HG03095 (cell line): ENCODE measurements around the gene CFP.
A peak's percentile ranks its signal among the peaks of the same experiment; 100 is the strongest.
"Not testable (repeated sequence)": the region's sequence is repeated elsewhere in the genome, so short reads cannot be mapped to it uniquely, and the experiment has no call there.

Experiments used
- ATAC-seq: cut with Tn5 transposase; IDR thresholded peaks from one replicate; pipeline ENCODE4 v1.9.1; 2021; ENCODE audit warnings: moderate library complexity; ENCODE audit not compliant: unreplicated experiment

Gene CFP

GRCh38 chrX:47607091-47607490 lies 22.6 kb downstream of the CFP start:
- no peak for ATAC-seq

GRCh38 chrX:47605024-47605423 lies 24.7 kb downstream of the CFP start:
- ATAC-seq = no peak

- not testable (repeated sequence) for ATAC-seq
Observed at GRCh38 chrX:47603125-47603524, 26.6 kb downstream of the CFP start.

GRCh38 chrX:47597222-47597621 lies 32.5 kb downstream of the CFP start:
- ATAC-seq = no peak

GRCh38 chrX:47596256-47596655 lies 33.5 kb downstream of the CFP start:
- no peak for ATAC-seq

- ATAC-seq = no peak
Observed at GRCh38 chrX:47595716-47596251, 33.9 kb downstream of the CFP start.

GRCh38 chrX:47593522-47593921 lies 36.2 kb downstream of the CFP start:
- ATAC-seq = no peak

GRCh38 chrX:47590984-47591383 lies 38.7 kb downstream of the CFP start:
- ATAC-seq = no peak

GRCh38 chrX:47587906-47588735 lies 41.6 kb downstream of the CFP start:
- no peak for ATAC-seq

GRCh38 chrX:47587091-47587891 lies 42.4 kb downstream of the CFP start:
- ATAC-seq = no peak

- ATAC-seq = no peak
Observed at GRCh38 chrX:47586043-47586787, 43.5 kb downstream of the CFP start.

- no peak for ATAC-seq
Observed at GRCh38 chrX:47585273-47585672, 44.5 kb downstream of the CFP start.

GRCh38 chrX:47584714-47585113 lies 45.0 kb downstream of the CFP start:
- ATAC-seq = no peak

- no peak for ATAC-seq
Observed at GRCh38 chrX:47583240-47583861, 46.4 kb downstream of the CFP start.

GRCh38 chrX:47581731-47582647 lies 47.7 kb downstream of the CFP start, which contains the start of gene TIMP1:
Gene TIMP1, plus strand, starts transcription at chrX:47582436. Its CDS starts 980 bp downstream, at chrX:47583416.
- peak; percentile 90 for ATAC-seq

GRCh38 chrX:47579537-47579936 lies 50.2 kb downstream of the CFP start:
- ATAC-seq = no peak

- ATAC-seq = no peak
Observed at GRCh38 chrX:47578692-47579091, 51.0 kb downstream of the CFP start.

GRCh38 chrX:47577901-47578300 lies 51.8 kb downstream of the CFP start:
- no peak for ATAC-seq

- ATAC-seq = no peak
Observed at GRCh38 chrX:47577424-47577823, 52.3 kb downstream of the CFP start.
